Endothelial cell of umbilical vein (primary cell): ENCODE data around the gene NRCAM. TPM values are rescaled to one million over a fixed set of nuclear protein-coding genes. Genes with fewer than 3 reads are reported as not detected.

ENCODE experiments used
- BruUV-seq: library from RNA; stranded (reverse); fragments of 400-500 nt; replicated peaks from 2 replicates; lab custom pipeline; 2021; lab: Mats Ljungman, UMichigan
- CTCF ChIA-PET: fragments of 300-600, 350-600 bp; sonication (Branson Sonifier 250); formaldehyde crosslinking; loops from one replicate; lab custom pipeline; 2021; ENCODE audit warnings: antibody characterized with exemption, inconsistent platforms; lab: Charles Lee
- POLR2A ChIA-PET: fragments of 300-600, 350-600 bp; sonication (Branson Sonifier 250); formaldehyde crosslinking; loops from one replicate; lab custom pipeline; 2021; ENCODE audit warnings: antibody characterized with exemption, inconsistent platforms; lab: Charles Lee
- DNase-seq: peaks from one replicate; pipeline ENCODE4 v3.0.0-alpha.2; 2011; ENCODE audit warnings: low read depth, low spot score
- FAIRE-seq: peaks from 2 replicates; lab custom pipeline; 2011; peaks lifted over from hg19 to GRCh38; lab: Jason Lieb, UNC
- H2AFZ ChIP-seq: 2 replicates; pipeline ENCODE4 v1.6.0; 2012; ENCODE audit warnings: low read depth, low read length, control low read depth, inconsistent platforms
- H3K27ac ChIP-seq: 2 replicates; pipeline ENCODE4 v1.5.1; 2011; ENCODE audit warnings: low read depth, mild to moderate bottlenecking, control low read depth, low read length, moderate library complexity; ENCODE audit not compliant: insufficient read depth
- H3K27me3 ChIP-seq, 2 experiments: 2 replicates each; pipeline versions ENCODE4 v1.6.0 to v1.6.1; 2011; ENCODE audit warnings: low read length in 2 of 2, mixed read lengths in 1 of 2; ENCODE audit not compliant: control insufficient read depth in 2 of 2, insufficient read depth in 2 of 2
- H3K36me3 ChIP-seq, 2 experiments: 2 replicates in 1 of 2; 3 replicates in 1 of 2; pipeline ENCODE4 v1.5.1; 2011; ENCODE audit warnings: low read length in 2 of 2, mild to moderate bottlenecking in 1 of 2, moderate library complexity in 1 of 2; ENCODE audit not compliant: control insufficient read depth in 2 of 2, insufficient read depth in 2 of 2; ENCODE audit errors: extremely low read depth in 1 of 2
- H3K4me1 ChIP-seq: 3 replicates; pipeline ENCODE4 v1.5.1; 2011; ENCODE audit warnings: mild to moderate bottlenecking, low read length; ENCODE audit not compliant: control insufficient read depth, insufficient read depth; ENCODE audit errors: extremely low read depth
- H3K4me2 ChIP-seq: 2 replicates; pipeline ENCODE4 v1.6.1; 2011; ENCODE audit warnings: low read length, control low read depth, mixed read lengths; ENCODE audit not compliant: insufficient read depth
- H3K4me3 ChIP-seq, 3 experiments: fragments of 200-600 bp in 1 of 3; sonication (generic), shearing (Covaris generic) in 1 of 3; replicated peaks in 1 of 3; 2 replicates each; pipeline ENCODE4 v1.5.1; 2011 to 2016; ENCODE audit warnings: control low read depth in 3 of 3, low read length in 3 of 3, mild to moderate bottlenecking in 2 of 3, inconsistent platforms in 1 of 3, low read depth in 1 of 3, moderate library complexity in 1 of 3; ENCODE audit not compliant: insufficient read depth in 1 of 3
- H3K79me2 ChIP-seq: 2 replicates; pipeline ENCODE4 v1.6.0; 2012; ENCODE audit warnings: low read length, inconsistent platforms; ENCODE audit not compliant: control insufficient read depth, insufficient read depth
- H3K9ac ChIP-seq: replicated peaks from 2 replicates; pipeline ENCODE3; 2011; ENCODE audit warnings: low read length, control low read depth; ENCODE audit not compliant: insufficient read depth; ENCODE audit errors: extremely low read depth
- H3K9me1 ChIP-seq: replicated peaks from 3 replicates; pipeline ENCODE4 v1.6.0; 2011; ENCODE audit warnings: mild to moderate bottlenecking, low read length; ENCODE audit not compliant: control insufficient read depth, insufficient read depth; ENCODE audit errors: extremely low read depth
- H3K9me3 ChIP-seq: replicated peaks from 2 replicates; pipeline ENCODE4 v1.5.1; 2012; ENCODE audit warnings: low read length, inconsistent platforms; ENCODE audit not compliant: control insufficient read depth, insufficient read depth
- H4K20me1 ChIP-seq: replicated peaks from 2 replicates; pipeline ENCODE3; 2011; ENCODE audit warnings: mild to moderate bottlenecking, low read length; ENCODE audit not compliant: control insufficient read depth, insufficient read depth; ENCODE audit errors: extremely low read depth
- CTCF ChIP-seq, 2 donors: IDR thresholded peaks; 1 replicate in 1 of 2; 2 replicates in 1 of 2; pipeline ENCODE4 v1.5.1; 2011; ENCODE audit warnings: low read length in 2 of 2, mild to moderate bottlenecking in 2 of 2, moderate library complexity in 2 of 2, control low read depth in 1 of 2, inconsistent platforms in 1 of 2, low read depth in 1 of 2; ENCODE audit not compliant: insufficient read depth in 1 of 2; ENCODE audit errors: extremely low read depth in 1 of 2
- EZH2 ChIP-seq: IDR thresholded peaks from 2 replicates; pipeline ENCODE4 v1.6.1; 2012; ENCODE audit warnings: borderline replicate concordance, low read depth, mild to moderate bottlenecking, moderate library complexity, low read length, inconsistent platforms; ENCODE audit not compliant: severe bottlenecking
- FOS ChIP-seq: IDR thresholded peaks from 2 replicates; pipeline ENCODE4 v1.6.1; 2011; ENCODE audit warnings: mild to moderate bottlenecking, low read length, moderate library complexity, borderline replicate concordance; ENCODE audit not compliant: insufficient read depth
- GATA2 ChIP-seq: IDR thresholded peaks from 2 replicates; pipeline ENCODE4 v1.7.0; 2011; ENCODE audit warnings: low read depth, mild to moderate bottlenecking, moderate library complexity, mixed read lengths, low read length; ENCODE audit not compliant: insufficient read length, insufficient read depth
- JUN ChIP-seq: IDR thresholded peaks from 2 replicates; pipeline ENCODE4 v1.6.1; 2011; ENCODE audit warnings: borderline replicate concordance, low read depth; ENCODE audit not compliant: insufficient read length, insufficient read depth
- MAX ChIP-seq: IDR thresholded peaks from 2 replicates; pipeline ENCODE4 v1.6.1; 2011; ENCODE audit not compliant: insufficient read depth, insufficient read length
- MYC ChIP-seq: IDR thresholded peaks from one replicate; pipeline ENCODE4 v1.6.1; 2011; ENCODE audit warnings: mild to moderate bottlenecking, low read depth, low read length
- POLR2A ChIP-seq: IDR thresholded peaks from 2 replicates; pipeline ENCODE4 v1.6.1; 2012; ENCODE audit warnings: low read depth, mild to moderate bottlenecking, control low read depth, low read length
- POLR2AphosphoS5 ChIP-seq: IDR thresholded peaks from 2 replicates; pipeline ENCODE4 v1.6.1; 2012; ENCODE audit warnings: low read depth, mild to moderate bottlenecking, control low read depth, low read length, moderate library complexity; ENCODE audit not compliant: insufficient read depth
- dilution Hi-C: fragments of 300-500 bp; cut with MboI; formaldehyde crosslinking; loops from one replicate; pipeline ENCODE4 v1.15.0; 2019; ENCODE audit warnings: low sequenced_read_pairs; ENCODE audit not compliant: extremely low pct_ligation_motif_present
- intact Hi-C: fragments of 100-400 bp; cut with micrococcal nuclease; formaldehyde crosslinking; loops from one replicate; pipeline ENCODE4 v1.10.0; 2022
- polyA plus RNA-seq, 4 experiments: library from polyadenylated mRNA; depleted of rRNA in 3 of 4; stranded (reverse) in 3 of 4; unstranded in 1 of 4; fragments of >200 nt; gene quantifications; 2 replicates each; pipeline versions ENCODE4 v1.2.1 to v1.2.3, GENCODE V29; 2011 to 2012; ENCODE audit warnings: missing spikeins in 1 of 4
- total RNA-seq: library from RNA; stranded (reverse); gene quantifications from 2 replicates; pipeline ENCODE4 v1.2.3, GENCODE V29; 2021

NRCAM gene
- total and polyA plus RNA-seq, 2 donors (not counting 3 experiments of a cell fraction or from before 2014, with no cell fraction given): 26.0 to 47.6 TPM

GRCh38 chr7:108326938-108327337 is 129.3 kb downstream of the NRCAM start:
- Histone ChIP-seq H3K36me3 (no peaks in the 10 kb centered on the region), H3K9ac (no peak overlapping the region), H3K4me3 (no peak overlapping the region), H3K4me2 (no peak overlapping the region), H4K20me1 (no peaks in the 10 kb centered on the region), H3K9me1 (no peaks in the 10 kb centered on the region), H3K4me1 (no peaks in the 10 kb centered on the region), H2AFZ (no peak overlapping the region), H3K27me3 (no peaks in the 10 kb centered on the region), H3K79me2 (peaks cover 18% of the 10 kb centered on the region), H3K9me3 (no peaks in the 10 kb centered on the region), H3K27ac (no peak overlapping the region)
- ChIA-PET CTCF (interaction anchor here (0.7 to 1.6 kb wide), 2 partner anchors 21 to 146 kb away, joined by 3 to 5 read pairs; no protein-coding TSS in a partner anchor), POLR2A (no interaction called here)
- DNase-seq: no peak
- no peak for TF ChIP-seq FOS
- no peak for TF ChIP-seq POLR2AphosphoS5
- no peak for TF ChIP-seq GATA2
- TF ChIP-seq CTCF (IDR thresholded peaks at IDR 0.05; ENCODE audit: extremely low read depth in 1 of 2, insufficient read depth in 1 of 2, low read depth in 1 of 2, low read length in 2 of 2): no peak
- TF ChIP-seq EZH2: no peak
- TF ChIP-seq MAX: no peak
- no peak for TF ChIP-seq POLR2A
- no peak for TF ChIP-seq MYC
- TF ChIP-seq JUN: no peak
- intact Hi-C loops: no loop called here
- FAIRE-seq: no peak
- dilution Hi-C loops: no loop called here
- no TSS peak for BruUV-seq
